AG08396 (cell line): ENCODE results near the gene MN1.

ENCODE experiments used
- DNase-seq: peaks from one replicate; pipeline ENCODE4 v3.0.0; 2012; ENCODE audit warnings: low spot score, mixed read lengths

Gene MN1

DNA sequence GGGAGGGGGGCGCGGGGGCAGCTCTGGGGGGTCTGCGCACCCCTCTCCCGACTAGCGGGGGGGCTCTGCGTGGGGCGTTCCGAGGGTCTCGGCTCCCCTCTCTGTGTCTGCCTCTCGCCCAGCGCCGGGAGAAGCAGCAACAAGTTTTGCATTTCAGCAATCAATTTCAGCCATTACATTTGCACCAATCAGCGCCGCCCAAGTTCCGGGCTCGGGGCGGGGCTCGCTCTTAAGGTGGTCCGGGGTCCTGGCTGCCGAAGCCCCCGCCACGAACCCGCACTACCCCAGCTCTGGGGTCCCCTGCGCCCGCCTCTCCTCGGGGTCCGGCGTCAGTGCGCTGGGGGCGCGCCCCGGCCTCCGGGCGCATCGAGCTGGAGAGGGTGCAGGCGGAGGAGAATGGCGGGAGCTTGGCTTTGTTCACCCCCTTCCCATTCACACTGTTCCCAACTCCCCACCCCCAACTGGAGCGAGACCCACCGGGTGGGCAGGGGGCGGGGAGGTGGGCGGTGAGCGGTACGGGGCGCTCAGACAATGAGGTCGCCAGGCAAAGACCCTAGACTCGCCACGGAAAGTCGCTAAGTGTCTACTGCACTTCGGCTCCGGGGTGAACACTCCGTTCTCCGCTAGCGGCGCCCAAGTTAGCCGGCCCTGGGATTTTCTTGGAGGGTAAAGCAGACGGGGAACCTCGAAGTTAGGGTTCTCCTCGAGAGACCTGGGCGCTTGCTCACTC is at the start of gene MN1:
TSS of gene MN1 (minus strand) at position 141 of the 730 bp plus-strand sequence. CDS start 1,213 bp downstream, outside the sequence.
- DNase-seq: peak; percentile 81

DNA sequence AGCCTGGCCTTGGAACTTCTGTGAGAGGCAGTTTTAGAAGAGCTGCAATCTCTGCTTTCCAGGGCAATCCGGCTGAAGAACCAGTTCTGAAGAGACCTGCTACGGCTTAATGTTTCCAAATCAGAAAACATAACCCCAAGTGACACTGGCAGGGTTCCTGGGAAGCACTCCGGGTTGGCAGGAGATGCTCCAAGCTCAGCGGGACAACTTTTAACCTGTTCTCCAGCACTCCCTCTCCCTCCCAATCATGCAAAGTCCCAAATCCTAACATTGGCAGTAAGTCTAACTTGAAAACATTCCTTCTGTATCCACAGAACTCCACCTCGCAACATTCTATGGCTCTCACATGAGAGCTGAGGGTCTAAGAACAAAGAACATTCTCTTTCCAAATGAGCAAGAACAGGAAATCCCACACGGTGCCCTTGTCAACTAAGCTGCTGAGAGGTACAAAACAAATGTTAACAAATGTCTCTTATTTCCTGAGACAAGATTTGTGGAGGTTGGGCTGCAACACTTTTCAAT is 48.5 kb upstream of the MN1 start:
- DNase-seq: no peak

DNA sequence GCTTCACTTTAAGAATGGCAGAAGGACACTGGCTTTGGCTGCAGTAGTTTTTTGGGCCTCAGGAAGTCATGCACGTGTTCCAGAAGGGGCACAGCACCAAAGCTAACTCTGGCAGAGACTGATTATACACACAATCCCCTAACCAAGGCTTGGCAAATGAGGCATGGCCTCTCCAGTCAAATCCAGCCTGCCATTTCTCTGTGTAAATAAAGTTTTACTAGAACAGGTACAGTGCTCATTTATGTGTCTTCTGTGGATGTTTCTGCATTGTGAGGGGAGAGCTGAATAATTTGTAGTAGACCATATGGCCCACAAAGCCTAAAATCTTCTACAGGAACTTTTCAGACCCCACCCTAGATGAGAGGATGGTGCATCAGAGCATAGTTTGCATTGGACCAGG is 46.4 kb upstream of the MN1 start:
- no peak for DNase-seq

- DNase-seq: no peak
Observed at GRCh38 chr22:27846910-27847309, 45.4 kb upstream of the MN1 start.

GRCh38 chr22:27846248-27846757 is 44.7 kb upstream of the MN1 start:
- DNase-seq: no peak

GRCh38 chr22:27845644-27846043 is 44.1 kb upstream of the MN1 start:
- no peak for DNase-seq

- no peak for DNase-seq
Observed at GRCh38 chr22:27844656-27845591, 43.4 kb upstream of the MN1 start.

DNA sequence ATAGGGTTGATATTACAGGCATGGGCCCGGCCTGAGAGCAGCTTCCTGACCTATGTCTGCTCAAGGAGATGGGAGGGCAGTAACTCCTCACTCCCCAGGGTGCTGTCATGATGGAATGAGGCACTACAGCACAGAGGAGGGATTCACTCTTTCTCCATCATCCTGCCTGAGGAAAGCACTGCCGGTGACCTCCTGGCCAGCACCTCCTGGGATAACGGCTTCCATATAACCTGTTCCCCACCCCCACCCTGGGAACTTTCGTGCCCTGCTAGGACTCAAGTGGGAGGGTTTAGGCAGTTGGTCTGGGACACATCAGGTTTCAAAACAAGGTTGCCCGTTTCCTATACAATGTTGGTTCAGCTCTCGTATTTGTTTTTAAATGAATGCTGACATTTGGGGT is 42.7 kb upstream of the MN1 start:
- no peak for DNase-seq

DNA sequence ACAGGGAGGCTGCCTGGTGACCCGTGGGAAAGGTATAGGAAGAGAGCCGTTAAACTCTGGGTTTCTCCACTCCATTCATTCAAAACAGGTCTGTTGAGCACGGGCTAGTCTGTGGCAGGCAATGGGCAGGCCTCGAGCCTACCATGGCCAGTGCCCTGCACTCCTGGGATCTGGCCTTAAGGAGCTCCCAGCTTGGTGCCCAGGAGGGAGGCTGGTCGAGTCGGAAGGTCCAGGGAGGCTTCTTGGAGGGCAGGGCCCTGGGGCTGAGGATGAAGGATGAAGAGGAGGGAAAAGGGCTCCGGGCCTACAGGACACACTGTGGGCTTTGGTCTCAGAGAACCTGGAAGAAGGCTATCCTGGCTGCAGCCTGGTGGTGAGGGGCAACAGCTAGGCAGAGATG is 41.9 kb upstream of the MN1 start:
- DNase-seq: no peak

DNA sequence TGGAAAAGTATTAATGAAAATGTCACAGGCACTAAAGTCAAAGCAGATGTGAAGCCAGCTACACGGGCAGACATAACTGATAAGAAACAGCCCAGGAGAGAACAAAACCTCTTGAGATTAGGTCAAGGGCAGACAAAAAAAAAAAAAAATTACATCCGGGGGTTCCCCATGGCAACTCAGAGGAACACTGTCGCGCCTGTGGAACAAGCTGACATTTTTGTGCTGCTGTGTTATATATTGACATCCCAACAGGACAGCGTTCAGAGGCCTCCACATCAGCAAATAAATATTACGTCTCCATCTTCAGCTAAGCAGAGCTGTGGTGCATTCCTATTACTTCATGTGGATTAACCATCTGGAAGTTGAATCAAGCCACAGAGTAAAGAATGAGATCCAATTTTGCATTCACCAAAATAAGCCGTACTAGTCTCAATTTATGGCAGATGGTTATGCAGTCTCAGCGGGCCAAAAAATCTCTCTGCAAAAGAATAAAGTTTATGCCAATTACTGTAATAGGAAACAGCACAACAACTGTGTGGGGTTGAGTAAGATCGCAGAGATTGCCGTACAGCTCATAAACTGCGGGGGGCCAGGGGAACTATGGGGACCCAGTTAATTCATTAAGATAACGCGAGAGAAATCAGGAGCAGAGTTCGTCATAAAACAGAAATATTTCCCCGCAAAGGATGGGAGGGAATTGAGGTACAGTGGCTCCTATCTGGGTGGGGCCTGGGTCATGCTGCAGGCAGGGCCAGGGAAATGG is 41.3 kb upstream of the MN1 start:
- DNase-seq: no peak

DNA sequence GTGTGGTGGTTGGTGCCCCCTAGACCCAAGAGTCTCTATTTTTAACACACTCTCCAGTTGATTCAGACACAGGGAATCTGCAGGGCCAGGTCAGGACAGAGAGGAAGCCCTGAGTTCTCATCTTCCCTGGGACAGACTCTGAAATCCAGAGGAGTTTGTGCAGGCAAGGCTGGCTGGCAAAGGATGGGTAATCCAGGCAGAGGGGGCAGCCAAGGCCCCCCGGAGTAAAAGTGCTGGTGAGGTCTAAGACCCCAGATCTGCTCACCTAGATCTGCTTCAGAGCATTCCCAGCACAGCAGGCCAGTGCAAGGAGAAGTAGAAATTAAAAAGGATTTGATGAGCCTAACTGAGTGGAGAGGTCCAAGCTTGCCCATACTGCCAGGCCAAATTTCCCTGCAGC is 40.6 kb upstream of the MN1 start:
- DNase-seq: no peak

DNA sequence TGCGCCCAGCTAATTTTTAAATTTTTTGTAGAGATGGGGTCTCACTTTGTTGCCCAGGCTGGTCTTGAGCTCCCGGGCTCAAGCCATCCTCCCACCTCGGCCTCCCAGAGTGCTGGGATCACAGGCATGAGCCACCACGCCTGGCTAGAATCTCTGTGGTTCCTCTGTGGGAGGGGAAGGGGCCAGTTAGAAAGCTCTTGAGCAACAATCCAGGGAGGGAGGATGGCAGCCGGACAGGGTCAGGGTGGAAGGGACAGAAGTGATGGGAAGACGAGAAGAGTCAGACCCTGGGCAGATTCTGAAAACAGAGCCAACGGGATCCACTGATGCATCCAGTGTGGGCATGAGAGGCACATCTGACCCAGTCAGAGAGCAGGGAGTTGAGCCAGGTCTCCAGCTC is 38.9 kb upstream of the MN1 start:
- DNase-seq: no peak

GRCh38 chr22:27839057-27839660 is 37.6 kb upstream of the MN1 start:
- no peak for DNase-seq

- no peak for DNase-seq
Observed at GRCh38 chr22:27836181-27836580, 34.6 kb upstream of the MN1 start.

- DNase-seq: no peak
Observed at GRCh38 chr22:27835446-27835845, 33.9 kb upstream of the MN1 start.

DNA sequence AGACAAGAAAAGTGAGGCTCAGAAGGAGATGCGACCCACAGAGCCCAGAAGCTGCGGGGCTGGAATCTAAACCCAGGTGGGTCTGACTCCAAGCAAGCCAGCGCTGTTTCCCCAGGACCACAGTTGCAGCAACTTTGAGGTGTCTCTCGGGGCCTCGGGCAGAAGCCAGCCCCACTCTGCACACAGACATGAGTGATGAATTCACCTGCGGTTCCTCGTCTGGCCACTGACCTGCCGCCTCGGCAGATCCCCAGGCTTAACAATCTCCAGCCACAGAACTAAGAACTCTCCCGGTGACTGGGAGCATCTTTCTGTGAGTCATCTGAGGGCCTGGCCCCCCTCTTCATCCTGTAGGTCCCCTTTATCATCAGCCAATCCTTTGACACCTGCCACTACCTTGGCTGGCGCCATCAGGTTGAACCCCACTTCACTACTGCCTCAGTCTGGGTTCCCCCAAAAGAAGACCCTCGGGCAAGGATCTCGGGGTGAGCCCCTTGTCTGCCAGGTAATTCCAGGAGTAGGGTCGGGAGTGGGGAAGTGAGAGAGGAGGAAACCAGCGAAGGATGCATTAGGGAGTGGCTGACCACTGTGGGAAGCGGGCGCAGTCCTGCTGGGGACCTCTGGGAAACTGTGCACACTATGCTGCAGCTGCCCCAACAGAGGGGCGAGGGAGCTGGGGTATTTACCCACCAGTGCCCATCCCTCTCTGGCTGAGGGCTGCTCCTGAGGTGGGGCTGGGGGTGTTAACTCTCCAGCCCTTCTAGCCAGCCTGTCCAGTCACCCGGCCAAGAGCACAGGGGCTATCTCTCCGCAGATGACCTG is 33.0 kb upstream of the MN1 start:
- no peak for DNase-seq

GRCh38 chr22:27833803-27834202 is 32.2 kb upstream of the MN1 start:
- no peak for DNase-seq

DNA sequence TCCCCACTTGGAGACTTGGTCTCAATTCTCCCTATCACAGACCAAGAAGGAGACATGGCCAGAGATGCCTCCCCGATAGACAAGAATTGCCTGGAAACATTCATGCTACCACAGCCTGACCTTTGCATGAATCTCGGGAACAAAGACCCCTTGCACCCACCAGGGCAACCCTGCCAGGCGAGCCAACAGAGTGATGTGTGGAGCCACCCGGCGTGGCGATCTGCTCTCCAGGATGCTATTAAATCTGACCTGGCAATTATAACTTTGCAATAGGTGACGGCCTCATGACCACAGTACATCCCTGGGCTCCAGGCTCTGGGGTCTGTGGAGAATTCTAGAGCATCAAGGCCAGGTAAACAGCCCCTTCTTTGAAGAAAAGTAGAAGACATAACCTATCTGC is 31.1 kb upstream of the MN1 start:
- DNase-seq: no peak

- no peak for DNase-seq
Observed at GRCh38 chr22:27829620-27830019, 28.1 kb upstream of the MN1 start.
